GM21390 (cell line): ENCODE data around the gene IL4R.
"Not testable (repeated sequence)": the region's sequence is repeated elsewhere in the genome, so short reads cannot be mapped to it uniquely, and the experiment has no call there.

ENCODE experiments used
- ATAC-seq: cut with Tn5 transposase; IDR thresholded peaks from one replicate; pipeline ENCODE4 v1.9.1; 2021; ENCODE audit not compliant: unreplicated experiment

The IL4R gene

DNA sequence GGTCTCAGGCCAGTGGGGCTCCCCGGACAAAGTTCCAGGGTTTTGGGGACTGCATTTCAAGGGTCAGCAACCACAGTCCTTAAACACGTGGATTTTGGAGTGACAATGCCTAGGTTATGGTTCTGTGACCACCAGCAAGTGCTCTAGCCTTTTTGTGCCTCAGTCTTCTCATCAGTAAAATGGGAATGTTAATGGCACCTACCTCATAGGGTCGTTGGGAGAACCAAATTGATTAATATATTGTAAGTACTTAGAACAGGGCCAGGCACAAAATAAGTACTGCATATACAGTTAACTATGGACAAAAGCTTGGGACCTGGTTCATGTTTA, 13.8 kb downstream of the IL4R start:
- ATAC-seq: no peak

DNA sequence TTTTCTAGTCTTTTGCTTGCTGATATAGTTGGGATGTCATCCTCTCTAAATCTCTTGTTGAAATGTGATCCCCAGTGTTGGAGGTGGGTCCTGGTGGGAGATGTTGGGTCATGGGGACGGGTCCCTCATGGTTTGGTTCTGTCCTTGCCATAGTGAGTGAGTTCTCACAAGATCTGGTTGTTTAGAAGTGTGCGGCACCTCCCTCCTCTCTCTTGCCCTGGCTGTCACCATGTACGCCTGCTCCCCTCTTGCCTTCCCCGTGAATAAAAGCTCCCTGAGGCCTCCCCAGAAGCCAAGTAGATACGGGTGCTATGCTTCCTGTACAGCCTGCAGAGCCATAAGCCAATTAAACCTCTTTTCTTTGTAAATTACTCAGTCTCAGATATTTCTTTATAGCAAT, 15.2 kb downstream of the IL4R start:
- no peak for ATAC-seq

- ATAC-seq: not testable (repeated sequence)
These were observed 15.8 kb downstream of the IL4R start for GRCh38 chr16:27329376-27330079.

GRCh38 chr16:27330542-27330941, 16.8 kb downstream of the IL4R start:
- ATAC-seq: no peak

DNA sequence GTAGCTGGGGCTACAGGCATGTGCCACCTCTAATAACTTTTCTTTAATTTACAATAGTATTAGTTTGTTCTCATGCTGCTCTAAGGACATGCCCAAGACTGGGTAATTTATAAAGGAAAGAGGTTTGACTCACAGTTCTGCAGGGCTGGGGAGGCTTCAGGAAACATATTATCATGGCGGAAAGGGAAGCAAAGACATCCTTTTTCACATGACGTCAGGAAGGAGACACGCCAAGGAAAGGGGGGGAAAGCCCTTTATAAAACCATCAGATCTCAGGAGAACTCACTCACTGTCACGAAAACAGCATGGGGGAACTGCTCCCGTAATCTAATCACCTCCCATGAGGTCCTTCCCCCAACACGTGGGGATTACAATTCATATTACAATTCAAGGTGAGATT, 18.3 kb downstream of the IL4R start:
- no peak for ATAC-seq

GRCh38 chr16:27333104-27333503, 19.3 kb downstream of the IL4R start:
- no peak for ATAC-seq

DNA sequence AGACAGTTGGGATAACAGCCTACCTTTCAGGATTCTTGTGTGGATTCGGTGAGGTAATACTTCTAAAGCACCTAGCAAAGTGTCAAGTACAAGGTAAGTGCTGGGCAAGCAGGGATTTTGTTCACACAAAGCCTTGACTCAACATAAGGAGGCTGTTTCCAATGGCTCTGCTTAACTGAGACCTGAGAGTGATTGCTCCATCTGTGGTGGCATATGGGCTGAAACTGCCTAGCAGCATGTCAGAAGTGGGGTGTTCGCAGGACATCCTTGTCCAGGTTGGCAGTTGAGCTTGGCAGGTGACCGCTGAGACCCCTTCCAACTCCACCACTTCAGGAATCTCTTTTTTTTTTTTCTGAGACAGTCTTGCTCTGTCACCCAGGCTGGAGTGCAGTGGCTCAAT, 19.8 kb downstream of the IL4R start:
- no peak for ATAC-seq

- no peak for ATAC-seq
These were observed 20.5 kb downstream of the IL4R start for GRCh38 chr16:27334192-27334764.

- no peak for ATAC-seq
These were observed 21.1 kb downstream of the IL4R start for GRCh38 chr16:27334838-27335237.

DNA sequence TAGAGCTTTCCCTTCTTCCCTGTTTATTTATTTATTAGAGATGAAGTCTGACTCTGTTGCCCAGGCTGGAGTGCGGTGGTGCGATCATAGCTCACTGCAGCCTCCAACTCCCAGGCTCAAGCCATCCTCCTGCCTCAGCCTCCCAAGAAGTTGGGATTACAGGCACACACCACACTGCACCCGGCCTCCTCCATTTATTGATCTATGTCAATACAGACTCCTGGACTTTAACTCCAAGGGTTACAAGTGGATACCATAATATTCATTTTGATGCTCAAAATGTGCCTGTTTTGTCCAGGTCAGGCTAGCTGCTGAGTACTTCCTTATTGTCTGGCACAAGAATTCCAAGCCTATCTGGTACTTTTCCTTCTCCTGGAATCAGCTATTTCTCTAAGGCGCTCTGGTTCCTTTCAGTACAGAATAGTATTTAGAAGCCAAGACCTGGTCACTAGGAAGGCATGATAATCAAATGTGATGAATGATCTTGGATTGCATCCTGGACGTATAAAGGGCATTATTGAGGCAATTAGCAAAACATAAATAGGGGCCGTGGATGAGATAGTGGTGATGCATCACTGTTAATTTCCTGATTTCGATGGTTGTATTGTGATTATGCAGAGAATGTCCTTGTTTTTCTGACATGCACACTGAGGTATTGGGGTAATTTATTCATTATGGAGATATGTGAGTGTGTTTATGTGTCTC, 21.7 kb downstream of the IL4R start:
- no peak for ATAC-seq

GRCh38 chr16:27337024-27337423, 23.2 kb downstream of the IL4R start:
- no peak for ATAC-seq

DNA sequence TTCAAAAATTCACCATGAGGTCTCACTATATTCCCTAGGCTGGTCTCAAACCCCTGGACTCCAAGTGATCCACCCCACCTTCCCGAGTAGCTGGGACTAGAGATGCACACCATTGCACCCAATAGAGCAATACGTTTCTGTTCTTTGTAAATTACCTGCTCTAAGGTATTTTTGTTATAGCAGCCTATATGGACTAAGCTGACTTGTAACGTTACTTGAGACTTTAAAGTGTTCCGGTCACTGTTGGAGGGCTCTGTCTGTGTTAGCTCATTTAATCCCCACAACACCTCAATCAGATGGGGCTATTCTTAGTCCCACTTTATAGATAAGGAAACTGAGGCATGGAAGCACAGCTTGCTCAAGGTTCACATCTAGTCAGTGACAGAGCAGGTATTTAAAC, 25.4 kb downstream of the IL4R start:
- no peak for ATAC-seq

GRCh38 chr16:27340654-27341053, 26.9 kb downstream of the IL4R start:
- no peak for ATAC-seq

DNA sequence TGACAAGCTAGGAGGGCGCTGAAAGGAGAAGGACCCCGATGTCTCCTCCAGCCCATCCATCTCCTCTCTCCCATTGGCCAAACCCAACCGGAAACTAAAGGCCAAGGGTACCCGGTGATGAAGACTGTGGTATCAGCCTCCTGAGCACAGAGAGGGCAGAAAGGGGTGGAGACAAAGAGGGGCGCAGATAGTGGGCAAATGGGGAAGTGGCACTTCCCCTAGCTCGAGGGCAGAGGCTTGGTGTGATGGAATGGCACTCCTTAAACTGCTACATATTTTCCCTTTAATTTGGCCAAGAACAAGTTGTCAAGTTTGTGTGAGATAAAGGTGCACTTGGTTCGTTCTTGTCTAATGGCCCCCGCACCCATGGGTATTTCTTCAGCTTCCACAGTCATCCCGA, 27.8 kb downstream of the IL4R start:
- ATAC-seq: no peak

DNA sequence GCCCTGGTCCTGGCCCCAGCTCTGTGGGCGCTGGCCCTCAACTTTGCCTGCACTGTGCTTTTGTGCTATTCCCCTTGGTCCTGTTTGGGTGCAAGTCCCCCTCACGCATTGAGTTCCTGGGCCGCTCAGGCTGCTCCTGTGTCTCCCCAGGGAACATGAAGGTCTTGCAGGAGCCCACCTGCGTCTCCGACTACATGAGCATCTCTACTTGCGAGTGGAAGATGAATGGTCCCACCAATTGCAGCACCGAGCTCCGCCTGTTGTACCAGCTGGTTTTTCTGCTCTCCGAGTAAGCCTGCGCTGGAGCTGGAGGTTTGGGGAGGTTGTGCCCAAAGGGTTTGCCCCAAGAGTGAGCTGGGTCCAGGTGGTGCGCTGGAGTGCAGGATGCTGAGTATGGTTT, 28.2 kb downstream of the IL4R start:
- ATAC-seq: no peak

DNA sequence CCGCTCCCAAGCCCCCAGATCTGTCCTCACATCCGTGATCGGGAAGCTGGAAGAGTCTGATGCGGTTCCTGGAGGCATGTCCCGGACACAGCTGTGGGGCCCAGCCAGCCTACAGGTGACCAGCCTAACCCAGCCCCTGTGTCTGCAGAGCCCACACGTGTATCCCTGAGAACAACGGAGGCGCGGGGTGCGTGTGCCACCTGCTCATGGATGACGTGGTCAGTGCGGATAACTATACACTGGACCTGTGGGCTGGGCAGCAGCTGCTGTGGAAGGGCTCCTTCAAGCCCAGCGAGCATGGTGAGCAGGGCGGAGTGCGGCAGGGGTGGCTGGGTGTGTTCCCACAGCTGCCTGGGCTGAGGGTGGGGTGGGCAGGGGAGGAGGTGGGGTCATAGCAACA, 30.9 kb downstream of the IL4R start:
- ATAC-seq: no peak

DNA sequence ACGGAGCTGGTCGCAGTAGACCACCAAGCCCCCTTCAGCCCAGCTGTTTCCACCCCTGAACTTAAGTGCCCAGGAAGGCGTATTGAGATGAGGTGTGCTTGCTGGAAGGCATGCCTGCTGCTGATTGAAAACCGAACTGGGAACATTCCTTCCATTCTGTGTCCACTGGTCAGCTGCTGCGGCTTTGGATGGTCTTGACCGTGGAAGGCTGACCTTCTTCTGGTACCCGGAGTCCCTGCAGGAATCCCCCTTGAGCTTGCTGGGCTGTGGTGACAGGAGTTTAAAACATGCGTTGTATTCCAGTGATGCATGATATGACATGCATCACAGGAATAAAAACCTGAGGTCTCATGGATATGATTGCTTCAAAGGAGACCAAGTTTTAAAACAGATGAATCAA, 31.4 kb downstream of the IL4R start:
- no peak for ATAC-seq

- ATAC-seq: no peak
These were observed 33.0 kb downstream of the IL4R start for GRCh38 chr16:27346819-27347218.

GRCh38 chr16:27347930-27348685, 34.3 kb downstream of the IL4R start:
- ATAC-seq: no peak

DNA sequence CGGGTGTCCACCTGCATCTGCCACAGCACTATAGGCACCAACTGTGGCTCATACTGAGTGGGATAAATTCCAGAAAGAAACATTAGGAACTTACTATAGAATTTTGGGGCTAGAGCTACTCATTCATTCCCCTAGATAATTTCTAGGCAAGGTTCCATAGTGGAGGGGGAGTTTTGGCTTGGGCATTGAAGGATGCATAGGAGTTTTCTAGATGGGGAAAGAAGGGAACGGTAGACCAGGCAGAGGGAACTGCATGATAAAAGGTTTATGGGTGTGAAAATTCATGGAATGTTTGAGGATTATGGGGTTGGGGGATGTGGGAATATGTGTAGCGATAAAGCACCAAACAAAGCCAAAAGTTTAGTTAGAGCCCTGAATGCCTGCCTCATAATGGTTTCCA, 35.5 kb downstream of the IL4R start:
- no peak for ATAC-seq

- ATAC-seq: no peak
These were observed 36.2 kb downstream of the IL4R start for GRCh38 chr16:27350006-27350405.

DNA sequence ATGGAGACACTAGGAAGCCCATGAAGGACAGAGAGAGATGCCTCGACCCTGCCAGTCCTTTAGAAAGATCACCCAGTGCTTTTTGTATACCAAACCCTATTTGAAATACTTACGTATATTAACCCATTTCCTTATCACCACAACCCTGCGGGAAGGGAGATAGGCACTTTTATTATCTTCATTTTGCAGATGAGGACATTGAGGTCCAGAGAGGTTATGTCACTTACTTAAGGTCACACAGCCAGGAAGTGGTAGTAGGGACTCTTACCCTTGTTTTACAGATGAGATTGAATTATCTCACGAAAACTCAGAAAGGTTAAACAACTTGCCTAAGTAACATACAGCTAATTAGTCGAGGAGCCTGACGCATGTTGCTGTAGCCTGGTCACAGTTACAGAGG, 38.2 kb downstream of the IL4R start:
- ATAC-seq: no peak
